Liver (tissue), 9 donors: ENCODE results near the gene CIITA. TPM values are rescaled to one million over a fixed set of nuclear protein-coding genes. Genes with fewer than 3 reads are reported as not detected.

ENCODE experiments used
- DNase-seq: peaks from one replicate; pipeline ENCODE4 v3.0.0-alpha.2; 2017; ENCODE audit warnings: low spot score
- H3K27ac ChIP-seq, 2 donors: one replicate each; pipeline ENCODE4 v1.7.0; 2013; ENCODE audit warnings: inconsistent platforms in 2 of 2, low read length in 2 of 2, control low read depth in 1 of 2, low read depth in 1 of 2, mild to moderate bottlenecking in 1 of 2
- H3K27me3 ChIP-seq, 4 donors: one replicate each; pipeline versions ENCODE4 v1.6.1 to v1.7.0; 2013; ENCODE audit warnings: low read length in 3 of 4, inconsistent platforms in 1 of 4, mild to moderate bottlenecking in 1 of 4, moderate library complexity in 1 of 4; ENCODE audit not compliant: control insufficient read depth in 4 of 4, insufficient read depth in 4 of 4
- H3K36me3 ChIP-seq, 4 donors: one replicate each; pipeline versions ENCODE4 v1.6.1 to v1.7.0; 2013; ENCODE audit warnings: low read length in 3 of 4, mild to moderate bottlenecking in 3 of 4, low read depth in 1 of 4, moderate library complexity in 1 of 4; ENCODE audit not compliant: control insufficient read depth in 4 of 4, insufficient read depth in 3 of 4
- H3K4me1 ChIP-seq, 4 donors: one replicate each; pipeline versions ENCODE4 v1.6.1 to v1.7.0; 2013; ENCODE audit warnings: low read length in 3 of 4, mild to moderate bottlenecking in 3 of 4, moderate library complexity in 1 of 4; ENCODE audit not compliant: control insufficient read depth in 4 of 4, insufficient read depth in 4 of 4
- H3K4me3 ChIP-seq, 3 donors: one replicate each; pipeline versions ENCODE4 v1.6.1 to v1.7.0; 2013; ENCODE audit warnings: low read length in 3 of 3, control low read depth in 1 of 3, low read depth in 1 of 3, mild to moderate bottlenecking in 1 of 3
- H3K9ac ChIP-seq, 2 donors: one replicate each; pipeline ENCODE4 v1.7.0; 2013; ENCODE audit warnings: low read length in 2 of 2, mild to moderate bottlenecking in 2 of 2, moderate library complexity in 2 of 2, control low read depth in 1 of 2, low read depth in 1 of 2
- H3K9me3 ChIP-seq, 4 donors: one replicate each; pipeline versions ENCODE4 v1.6.1 to v1.7.0; 2013; ENCODE audit warnings: low read length in 3 of 4; ENCODE audit not compliant: control insufficient read depth in 4 of 4
- ATF3 ChIP-seq: IDR thresholded peaks from 2 replicates; pipeline ENCODE4 v1.6.1; 2016; ENCODE audit warnings: antibody characterized with exemption
- CTCF ChIP-seq: fragments of 150-350 bp; IDR thresholded peaks from 2 replicates; pipeline ENCODE4 v1.5.1; 2017; ENCODE audit warnings: improper control_type of control experiment, low read depth, low read length; ENCODE audit not compliant: missing input control
- EGR1 ChIP-seq, 2 donors: IDR thresholded peaks; 2 replicates each; pipeline ENCODE4 v1.6.1; 2016 to 2018; ENCODE audit warnings: antibody characterized with exemption in 2 of 2, low read depth in 2 of 2
- FOXA1 ChIP-seq: IDR thresholded peaks from 2 replicates; pipeline ENCODE4 v1.6.1; 2016; ENCODE audit warnings: antibody characterized with exemption
- FOXA2 ChIP-seq: IDR thresholded peaks from 2 replicates; pipeline ENCODE4 v1.6.1; 2016; ENCODE audit warnings: antibody characterized with exemption
- GABPA ChIP-seq, 2 donors: IDR thresholded peaks in 1 of 2; conservative IDR thresholded peaks in 1 of 2; 2 replicates each; pipeline ENCODE4 v1.6.1; 2016; ENCODE audit warnings: antibody characterized with exemption in 2 of 2, mild to moderate bottlenecking in 1 of 2, moderate library complexity in 1 of 2
- HNF4A ChIP-seq, 2 donors: conservative IDR thresholded peaks; 2 replicates each; pipeline ENCODE4 v1.6.1; 2016; ENCODE audit warnings: antibody characterized with exemption in 2 of 2, mild to moderate bottlenecking in 2 of 2
- HNF4G ChIP-seq: IDR thresholded peaks from 2 replicates; pipeline ENCODE4 v1.6.1; 2016; ENCODE audit warnings: antibody characterized with exemption
- MAX ChIP-seq: IDR thresholded peaks from 2 replicates; pipeline ENCODE4 v1.6.1; 2016; ENCODE audit warnings: antibody characterized with exemption
- NR2F2 ChIP-seq: IDR thresholded peaks from 2 replicates; pipeline ENCODE4 v1.6.1; 2016; ENCODE audit warnings: antibody characterized with exemption
- RAD21 ChIP-seq, 2 donors: IDR thresholded peaks; 2 replicates each; pipeline ENCODE4 v1.6.1; 2016; ENCODE audit warnings: antibody characterized with exemption in 2 of 2, mild to moderate bottlenecking in 2 of 2
- TAF1 ChIP-seq: conservative IDR thresholded peaks from 2 replicates; pipeline ENCODE4 v1.6.1; 2016; ENCODE audit warnings: antibody characterized with exemption, mild to moderate bottlenecking
- YY1 ChIP-seq: IDR thresholded peaks from 2 replicates; pipeline ENCODE4 v1.6.1; 2016; ENCODE audit warnings: antibody characterized with exemption, mild to moderate bottlenecking
- ZBTB33 ChIP-seq: IDR thresholded peaks from 2 replicates; pipeline ENCODE4 v1.6.1; 2016; ENCODE audit warnings: antibody characterized with exemption
- WGBS: extraction: QIAGEN DNeasy Blood & Tissue Kit; methylation state at CpG from one replicate; pipeline ENCODE4 v1.1.7; 2013; 5-methylcytosine and 5-hydroxymethylcytosine counted together
- polyA plus RNA-seq, 2 donors: library from polyadenylated mRNA; stranded (reverse) in 1 of 2; unstranded in 1 of 2; fragments of 200-250 nt in 1 of 2; fragments of >200 nt in 1 of 2; fragmentation: Nextera tagmentation in 1 of 2; extraction: Ambion mirVana in 1 of 2; gene quantifications; one replicate each; pipeline versions ENCODE4 v1.2.1 to v1.2.3, GENCODE V29; 2013 to 2015
- total RNA-seq, 2 donors: library from RNA; depleted of rRNA; stranded (reverse); fragments of >200 nt; gene quantifications; one replicate each; pipeline ENCODE4 v1.2.3, GENCODE V29; 2014
- donor health status: healthy.
- donor health status: healthy.
- donor health status: healthy.
- donor health status: healthy.
- donor health status: healthy.

The CIITA gene
- total and polyA plus RNA-seq, 4 donors: 1.6 to 4.2 (median 2.2) TPM

- TF ChIP-seq MAX (peak; percentile 70), GABPA (IDR thresholded peaks at IDR 0.05 in 1 of 2, conservative IDR thresholded peaks at IDR 0.05 in 1 of 2) (peak; percentile 51 to 83), YY1 (peak; percentile 68), NR2F2 (no peak), RAD21 (IDR thresholded peaks at IDR 0.05) (peak; percentile 43 to 52), ZBTB33 (no peak), FOXA1 (no peak), CTCF (no peak)
Observed at GRCh38 chr16:10979717-10980601, 103.0 kb downstream of the CIITA start (continued).

- no peak for DNase-seq
- Histone ChIP-seq H3K36me3 (peaks cover 0 to 7% (median 4%) of the 10 kb centered on the region in 4 donors), H3K9me3 (no peaks in the 10 kb centered on the region), H3K4me1 (peaks cover 0 to 11% (median 4%) of the 10 kb centered on the region in 4 donors), H3K27me3 (no peaks in the 10 kb centered on the region), H3K4me3 (no peak overlapping the region), H3K27ac (no peak overlapping the region), H3K9ac (no peak overlapping the region)
- WGBS: 97% methylated on average over 3 of the region's 3 CpGs
- TF ChIP-seq FOXA2 (no peak), HNF4G (no peak), RAD21 (IDR thresholded peaks at IDR 0.05) (no peak), ATF3 (no peak), CTCF (no peak), GABPA (IDR thresholded peaks at IDR 0.05 in 1 of 2, conservative IDR thresholded peaks at IDR 0.05 in 1 of 2) (no peak), TAF1 (no peak), HNF4A (conservative IDR thresholded peaks at IDR 0.05) (no peak), EGR1 (IDR thresholded peaks at IDR 0.05; ENCODE audit: low read depth in 2 of 2) (no peak), MAX (no peak)
Observed at GRCh38 chr16:10980813-10981212, 103.8 kb downstream of the CIITA start.
